Neural cell (in vitro differentiated cells): Measurements from ENCODE around the gene TBC1D14.

Experiments
- CTCF ChIP-seq: fragments of 450-650 bp; IDR thresholded peaks from 2 replicates; pipeline ENCODE4 v1.5.1; 2014; ENCODE audit warnings: antibody characterized with exemption, mild to moderate bottlenecking, moderate library complexity; ENCODE audit not compliant: poor library complexity, severe bottlenecking
- EP300 ChIP-seq: fragments of 450-650 bp; conservative IDR thresholded peaks from 2 replicates; pipeline ENCODE4 v1.6.1; 2014; ENCODE audit warnings: antibody characterized with exemption, mild to moderate bottlenecking, moderate library complexity; ENCODE audit not compliant: poor library complexity, severe bottlenecking
- EZH2 ChIP-seq: fragments of 200-600, 300-800 bp; shearing (Covaris generic), sonication (generic); IDR thresholded peaks from 2 replicates; pipeline ENCODE4 v1.6.1; 2014; ENCODE audit warnings: antibody characterized with exemption, low read length, borderline replicate concordance, mild to moderate bottlenecking; ENCODE audit not compliant: insufficient read depth, poor library complexity, severe bottlenecking
- MXI1 ChIP-seq: fragments of 450-650 bp; conservative IDR thresholded peaks from 2 replicates; pipeline ENCODE4 v1.6.1; 2014; ENCODE audit warnings: antibody characterized with exemption, mild to moderate bottlenecking; ENCODE audit not compliant: poor library complexity, severe bottlenecking
- POLR2AphosphoS5 ChIP-seq: IDR thresholded peaks from 2 replicates; pipeline ENCODE4 v1.6.1; 2012
- RAD21 ChIP-seq: fragments of 450-650 bp; conservative IDR thresholded peaks from 2 replicates; pipeline ENCODE4 v1.6.1; 2014; ENCODE audit warnings: antibody characterized with exemption, mild to moderate bottlenecking, moderate library complexity
- SMC3 ChIP-seq: fragments of 450-650 bp; conservative IDR thresholded peaks from 2 replicates; pipeline ENCODE4 v1.6.1; 2014; ENCODE audit warnings: antibody characterized with exemption, mild to moderate bottlenecking, moderate library complexity; ENCODE audit not compliant: poor library complexity
- TF ChIP-seq, protein P1 (sequence below): IDR thresholded peaks from 2 replicates; pipeline ENCODE4 v1.6.1; 2012; ENCODE audit warnings: borderline replicate concordance

GRCh38 chr4:6884341-6884870, 25.2 kb upstream of the TBC1D14 start:
- TF ChIP-seq POLR2AphosphoS5 (no peak), CTCF (no peak), RAD21 (no peak), SMC3 (no peak), EP300 (no peak), EZH2 (no peak), MXI1 (no peak)
- TF ChIP-seq, protein P1, sequence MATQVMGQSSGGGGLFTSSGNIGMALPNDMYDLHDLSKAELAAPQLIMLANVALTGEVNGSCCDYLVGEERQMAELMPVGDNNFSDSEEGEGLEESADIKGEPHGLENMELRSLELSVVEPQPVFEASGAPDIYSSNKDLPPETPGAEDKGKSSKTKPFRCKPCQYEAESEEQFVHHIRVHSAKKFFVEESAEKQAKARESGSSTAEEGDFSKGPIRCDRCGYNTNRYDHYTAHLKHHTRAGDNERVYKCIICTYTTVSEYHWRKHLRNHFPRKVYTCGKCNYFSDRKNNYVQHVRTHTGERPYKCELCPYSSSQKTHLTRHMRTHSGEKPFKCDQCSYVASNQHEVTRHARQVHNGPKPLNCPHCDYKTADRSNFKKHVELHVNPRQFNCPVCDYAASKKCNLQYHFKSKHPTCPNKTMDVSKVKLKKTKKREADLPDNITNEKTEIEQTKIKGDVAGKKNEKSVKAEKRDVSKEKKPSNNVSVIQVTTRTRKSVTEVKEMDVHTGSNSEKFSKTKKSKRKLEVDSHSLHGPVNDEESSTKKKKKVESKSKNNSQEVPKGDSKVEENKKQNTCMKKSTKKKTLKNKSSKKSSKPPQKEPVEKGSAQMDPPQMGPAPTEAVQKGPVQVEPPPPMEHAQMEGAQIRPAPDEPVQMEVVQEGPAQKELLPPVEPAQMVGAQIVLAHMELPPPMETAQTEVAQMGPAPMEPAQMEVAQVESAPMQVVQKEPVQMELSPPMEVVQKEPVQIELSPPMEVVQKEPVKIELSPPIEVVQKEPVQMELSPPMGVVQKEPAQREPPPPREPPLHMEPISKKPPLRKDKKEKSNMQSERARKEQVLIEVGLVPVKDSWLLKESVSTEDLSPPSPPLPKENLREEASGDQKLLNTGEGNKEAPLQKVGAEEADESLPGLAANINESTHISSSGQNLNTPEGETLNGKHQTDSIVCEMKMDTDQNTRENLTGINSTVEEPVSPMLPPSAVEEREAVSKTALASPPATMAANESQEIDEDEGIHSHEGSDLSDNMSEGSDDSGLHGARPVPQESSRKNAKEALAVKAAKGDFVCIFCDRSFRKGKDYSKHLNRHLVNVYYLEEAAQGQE: no peak
